Pancreas (tissue), 10 donors: ENCODE results near the gene USP24. TPM values are rescaled to one million over a fixed set of nuclear protein-coding genes. Genes with fewer than 3 reads are reported as not detected.
"Not testable (repeated sequence)": the region's sequence is repeated elsewhere in the genome, so short reads cannot be mapped to it uniquely, and the experiment has no call there.

Experiments
- ATAC-seq, 4 donors: fragments of 200-7000 bp; cut with Tn5 transposase; one replicate each; pipeline versions ENCODE4 v1.8.0 to v1.9.1; 2020; ENCODE audit warnings: mild to moderate bottlenecking in 4 of 4, moderate library complexity in 4 of 4
- DNase-seq, 6 donors: peaks; one replicate each; pipeline ENCODE4 v3.0.0-alpha.2; 2020
- FAIRE-seq: peaks from 2 replicates; lab custom pipeline; 2012; peaks lifted over from hg19 to GRCh38; lab: Jason Lieb, UNC
- H3K27ac ChIP-seq, 4 donors: fragments of 200-600 bp; sonication (generic); 1 replicate in 3 of 4; 2 replicates in 1 of 4; pipeline versions ENCODE4 v1.5.0 to v1.8.0; 2020
- H3K27me3 ChIP-seq, 4 donors: fragments of 200-600 bp; one replicate each; pipeline ENCODE4 v1.8.0; 2021
- H3K36me3 ChIP-seq, 3 donors: fragments of 200-600 bp; sonication (generic) in 1 of 3; one replicate each; pipeline versions ENCODE4 v1.5.0 to v1.8.0; 2020 to 2021
- H3K4me1 ChIP-seq, 3 donors: fragments of 200-600 bp; one replicate each; pipeline ENCODE4 v1.8.0; 2021
- H3K4me3 ChIP-seq, 4 donors: fragments of 200-600 bp; sonication (generic) in 2 of 4; one replicate each; pipeline versions ENCODE4 v1.5.0 to v1.8.0; 2020 to 2021
- H3K9me3 ChIP-seq, 4 donors: fragments of 200-600 bp; one replicate each; pipeline ENCODE4 v1.8.0; 2021
- CTCF ChIP-seq, 4 donors: fragments of 200-600 bp; sonication (generic) in 3 of 4; IDR thresholded peaks; one replicate each; pipeline versions ENCODE4 v1.5.0 to v1.8.0; 2021; ENCODE audit warnings: antibody characterized with exemption in 4 of 4
- WGBS, 2 donors: extraction: QIAGEN DNeasy Blood & Tissue Kit; methylation state at CpG; one replicate each; pipeline ENCODE4 v1.1.7; 2013; 5-methylcytosine and 5-hydroxymethylcytosine counted together
- intact Hi-C, 3 donors: fragments of 100-400 bp; cut with DNase I; formaldehyde crosslinking; loops; one replicate each; pipeline versions ENCODE4 v1.11.1 to v1.14.2; 2022
- polyA plus RNA-seq, 2 donors: library from polyadenylated mRNA; stranded (reverse); fragments of 200-250 nt; gene quantifications; one replicate each; pipeline ENCODE4 v1.2.3, GENCODE V29; 2013
- total RNA-seq, 6 donors: library from RNA; stranded (reverse); fragmentation: NEBNext Ultra II Directional in 4 of 6; extraction: Animal tissue kit (Norgen Biotek cat#: 25700) in 4 of 6; gene quantifications; one replicate each; pipeline versions ENCODE4 v1.2.1 to v1.2.4, GENCODE V29; 2021 to 2023
- donor health status: healthy with polysubstance abuse.
- donor health status: DM: no; HTN: no; CAD: no; lungs with moderate emphysema.
- donor health status: DM: no; HTN: no; CAD: no.
- donor health status: control.
- donor health status: control.
- donor health status: Bipolar disorder and iron deficiency.
- donor health status: DM: yes; HTN: yes; CAD: no.
- donor health status: DM: no; HTN: no; CAD: no.
- donor health status: DM: no; HTN: no; CAD: no.
- donor health status: DM: yes; HTN: yes; CAD: no.

USP24 gene
- total and polyA plus RNA-seq, 8 donors = 7.5 to 26.8 (median 14.5) TPM

- Histone ChIP-seq H3K36me3 (peaks cover 4 to 51% (median 24%) of the 10 kb centered on the region in 3 donors), H3K4me3 (no peak overlapping the region), H3K27ac (no peak overlapping the region), H3K9me3 (no peaks in the 10 kb centered on the region), H3K4me1 (no peaks in the 10 kb centered on the region), H3K27me3 (no peaks in the 10 kb centered on the region)
- FAIRE-seq (no peak), DNase-seq (no peak), ATAC-seq (no peak)
- no peak for TF ChIP-seq CTCF (IDR thresholded peaks at IDR 0.05)
- WGBS, 2 donors = 94 to 96% methylated on average over 5 of the region's 5 CpGs
- intact Hi-C loops = no loop called here
Observed at GRCh38 chr1:55118651-55119329, 96.4 kb downstream of the USP24 start.

- Histone ChIP-seq H3K4me3 (no peak overlapping the region), H3K4me1 (no peaks in the 10 kb centered on the region), H3K27ac (no peak overlapping the region), H3K36me3 (peaks cover 4 to 45% (median 18%) of the 10 kb centered on the region in 3 donors), H3K9me3 (no peaks in the 10 kb centered on the region), H3K27me3 (no peaks in the 10 kb centered on the region)
- no peak for DNase-seq
- TF ChIP-seq CTCF (IDR thresholded peaks at IDR 0.05) = no peak
- FAIRE-seq = no peak
- intact Hi-C loops = no loop called here
- no peak for ATAC-seq
Observed at GRCh38 chr1:55117941-55118340, 97.2 kb downstream of the USP24 start.

- H3K36me3 ChIP-seq = peaks cover 4 to 57% (median 17%) of the 10 kb centered on the region in 3 donors
- H3K4me1 ChIP-seq, H3K27ac ChIP-seq, DNase-seq, H3K9me3 ChIP-seq, FAIRE-seq, H3K4me3 ChIP-seq, intact Hi-C loops, H3K27me3 ChIP-seq, ATAC-seq: not testable (repeated sequence)
- WGBS, 2 donors = 95 to 98% methylated on average over 14 of the region's 14 CpGs
Observed at GRCh38 chr1:55109005-55109404, 106.2 kb downstream of the USP24 start.

DNA sequence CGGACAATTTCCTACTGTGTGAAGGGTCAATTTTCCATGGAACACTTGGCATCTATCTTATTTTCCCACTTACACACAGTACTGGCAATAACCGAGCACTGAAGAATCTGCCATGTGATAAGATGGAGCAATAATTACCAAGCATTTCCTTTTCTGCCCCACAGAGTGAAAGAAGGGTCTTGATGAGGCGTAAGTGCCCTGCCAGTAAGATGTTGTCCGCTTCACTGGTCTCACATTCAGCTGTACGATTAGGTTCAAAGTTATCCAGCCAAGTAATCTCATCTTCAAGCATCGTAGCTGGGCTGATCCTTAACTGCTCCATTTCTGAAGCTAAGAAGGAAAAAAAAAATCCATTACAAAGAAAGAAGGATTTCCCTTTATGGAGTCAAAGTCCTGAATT, 108.1 kb downstream of the USP24 start:
- Histone ChIP-seq H3K27ac (no peak overlapping the region), H3K4me3 (no peak overlapping the region), H3K27me3 (no peaks in the 10 kb centered on the region), H3K4me1 (no peaks in the 10 kb centered on the region), H3K9me3 (no peaks in the 10 kb centered on the region), H3K36me3 (peaks cover 4 to 65% (median 20%) of the 10 kb centered on the region in 3 donors)
- FAIRE-seq (no peak), DNase-seq (no peak), ATAC-seq (no peak)
- WGBS, 2 donors = 76 to 78% methylated on average over 6 of the region's 6 CpGs
- TF ChIP-seq CTCF (IDR thresholded peaks at IDR 0.05) = no peak
- intact Hi-C loops = no loop called here

GRCh38 chr1:55103891-55104290, 111.3 kb downstream of the USP24 start:
- no peak overlapping the region for H3K4me3 ChIP-seq
- H3K4me1 ChIP-seq = no peaks in the 10 kb centered on the region
- no peak for TF ChIP-seq CTCF (IDR thresholded peaks at IDR 0.05)
- DNase-seq (no peak), ATAC-seq (no peak), FAIRE-seq (no peak)
- no peaks in the 10 kb centered on the region for H3K27me3 ChIP-seq
- no peaks in the 10 kb centered on the region for H3K9me3 ChIP-seq
- peaks cover 4 to 63% (median 31%) of the 10 kb centered on the region in 3 donors for H3K36me3 ChIP-seq
- 81 to 83% methylated on average over 2 of the region's 2 CpGs for WGBS, 2 donors
- H3K27ac ChIP-seq = no peak overlapping the region
- intact Hi-C loops = no loop called here
